Neural cell (in vitro differentiated cells): Measurements from ENCODE around the gene KCNS3. TPM values are rescaled to one million over a fixed set of nuclear protein-coding genes. Genes with fewer than 3 reads are reported as not detected.

ENCODE experiments used
- H2AFZ ChIP-seq: fragments of 200-600, 300-800 bp; sonication (generic), shearing (Covaris generic); 2 replicates; pipeline ENCODE4 v1.6.0; 2014; ENCODE audit warnings: low read depth, mild to moderate bottlenecking, antibody characterized with exemption, low read length, moderate library complexity
- H3F3A ChIP-seq: fragments of 200-600 bp; shearing (Covaris generic); 2 replicates; pipeline ENCODE4 v1.6.1; 2016; ENCODE audit warnings: mild to moderate bottlenecking, moderate library complexity, mixed read lengths, antibody characterized with exemption, low read length; ENCODE audit not compliant: insufficient read depth, poor library complexity, severe bottlenecking
- H3K27ac ChIP-seq: fragments of 200-600, 300-800 bp; sonication (generic), shearing (Covaris generic); 2 replicates; pipeline ENCODE4 v1.5.1; 2014; ENCODE audit warnings: mild to moderate bottlenecking, low read length, moderate library complexity
- H3K27me3 ChIP-seq: fragments of 300-800, 200-600 bp; sonication (generic), shearing (Covaris generic); 2 replicates; pipeline ENCODE4 v1.6.0; 2014; ENCODE audit warnings: mild to moderate bottlenecking, low read depth, low read length, moderate library complexity; ENCODE audit not compliant: insufficient read depth
- H3K36me3 ChIP-seq: fragments of 300-800, 200-600 bp; sonication (generic), shearing (Covaris generic); 2 replicates; pipeline ENCODE4 v1.5.1; 2014; ENCODE audit warnings: mild to moderate bottlenecking, antibody characterized with exemption, low read length, moderate library complexity; ENCODE audit not compliant: insufficient read depth
- H3K4me2 ChIP-seq: fragments of 300-800, 200-600 bp; sonication (generic), shearing (Covaris generic); 2 replicates; pipeline ENCODE4 v1.6.0; 2014; ENCODE audit warnings: mild to moderate bottlenecking, low read length
- H3K4me3 ChIP-seq: fragments of 300-800, 200-600 bp; sonication (generic), shearing (Covaris generic); 2 replicates; pipeline ENCODE4 v1.5.1; 2014; ENCODE audit warnings: mild to moderate bottlenecking, low read length, moderate library complexity
- H3K79me2 ChIP-seq: fragments of 200-600 bp; shearing (Covaris generic); replicated peaks from 2 replicates; pipeline ENCODE4 v1.6.0; 2014; ENCODE audit warnings: mild to moderate bottlenecking, low read length, moderate library complexity; ENCODE audit not compliant: insufficient read depth
- H3K9ac ChIP-seq: fragments of 300-800, 200-600 bp; sonication (generic), shearing (Covaris generic); 2 replicates; pipeline ENCODE4 v1.6.1; 2016; ENCODE audit warnings: mild to moderate bottlenecking, low read length, mixed read lengths
- H3K9me2 ChIP-seq: fragments of 200-600 bp; shearing (Covaris generic); 2 replicates; pipeline ENCODE4 v1.6.1; 2016; ENCODE audit warnings: mild to moderate bottlenecking, low read length, mixed read lengths; ENCODE audit not compliant: insufficient read depth
- H3K9me3 ChIP-seq: fragments of 200-600, 300-800 bp; sonication (generic), shearing (Covaris generic); 2 replicates; pipeline ENCODE4 v1.6.1; 2016; ENCODE audit warnings: mild to moderate bottlenecking, mixed run types, low read length, moderate library complexity, mixed read lengths
- H4K20me1 ChIP-seq: fragments of 200-600 bp; shearing (Covaris generic); 2 replicates; pipeline ENCODE4 v1.6.1; 2016; ENCODE audit warnings: mild to moderate bottlenecking, mixed run types; ENCODE audit not compliant: insufficient read depth
- EP300 ChIP-seq: fragments of 450-650 bp; conservative IDR thresholded peaks from 2 replicates; pipeline ENCODE4 v1.6.1; 2014; ENCODE audit warnings: antibody characterized with exemption, mild to moderate bottlenecking, moderate library complexity; ENCODE audit not compliant: poor library complexity, severe bottlenecking
- EZH2 ChIP-seq: fragments of 200-600, 300-800 bp; shearing (Covaris generic), sonication (generic); IDR thresholded peaks from 2 replicates; pipeline ENCODE4 v1.6.1; 2014; ENCODE audit warnings: antibody characterized with exemption, low read length, borderline replicate concordance, mild to moderate bottlenecking; ENCODE audit not compliant: insufficient read depth, poor library complexity, severe bottlenecking
- MXI1 ChIP-seq: fragments of 450-650 bp; conservative IDR thresholded peaks from 2 replicates; pipeline ENCODE4 v1.6.1; 2014; ENCODE audit warnings: antibody characterized with exemption, mild to moderate bottlenecking; ENCODE audit not compliant: poor library complexity, severe bottlenecking
- POLR2AphosphoS5 ChIP-seq: IDR thresholded peaks from 2 replicates; pipeline ENCODE4 v1.6.1; 2012
- RAD21 ChIP-seq: fragments of 450-650 bp; conservative IDR thresholded peaks from 2 replicates; pipeline ENCODE4 v1.6.1; 2014; ENCODE audit warnings: antibody characterized with exemption, mild to moderate bottlenecking, moderate library complexity
- SMC3 ChIP-seq: fragments of 450-650 bp; conservative IDR thresholded peaks from 2 replicates; pipeline ENCODE4 v1.6.1; 2014; ENCODE audit warnings: antibody characterized with exemption, mild to moderate bottlenecking, moderate library complexity; ENCODE audit not compliant: poor library complexity
- TAF1 ChIP-seq: IDR thresholded peaks from 2 replicates; pipeline ENCODE4 v1.6.1; 2012; ENCODE audit warnings: low read depth
- polyA plus RNA-seq: library from polyadenylated mRNA; depleted of rRNA; stranded (reverse); fragments of >200 nt; gene quantifications from 2 replicates; pipeline ENCODE4 v1.2.3, GENCODE V29; 2014
- TF ChIP-seq, protein P1 (sequence below): fragments of 450-650 bp; IDR thresholded peaks from 2 replicates; pipeline ENCODE4 v1.5.1; 2014; ENCODE audit warnings: antibody characterized with exemption, mild to moderate bottlenecking, moderate library complexity; ENCODE audit not compliant: poor library complexity, severe bottlenecking
- TF ChIP-seq, protein P2 (sequence below): IDR thresholded peaks from 2 replicates; pipeline ENCODE4 v1.6.1; 2012; ENCODE audit warnings: borderline replicate concordance

The KCNS3 gene
- polyA plus RNA-seq, 1 donor from 2014 or later, result 0.15 TPM

DNA sequence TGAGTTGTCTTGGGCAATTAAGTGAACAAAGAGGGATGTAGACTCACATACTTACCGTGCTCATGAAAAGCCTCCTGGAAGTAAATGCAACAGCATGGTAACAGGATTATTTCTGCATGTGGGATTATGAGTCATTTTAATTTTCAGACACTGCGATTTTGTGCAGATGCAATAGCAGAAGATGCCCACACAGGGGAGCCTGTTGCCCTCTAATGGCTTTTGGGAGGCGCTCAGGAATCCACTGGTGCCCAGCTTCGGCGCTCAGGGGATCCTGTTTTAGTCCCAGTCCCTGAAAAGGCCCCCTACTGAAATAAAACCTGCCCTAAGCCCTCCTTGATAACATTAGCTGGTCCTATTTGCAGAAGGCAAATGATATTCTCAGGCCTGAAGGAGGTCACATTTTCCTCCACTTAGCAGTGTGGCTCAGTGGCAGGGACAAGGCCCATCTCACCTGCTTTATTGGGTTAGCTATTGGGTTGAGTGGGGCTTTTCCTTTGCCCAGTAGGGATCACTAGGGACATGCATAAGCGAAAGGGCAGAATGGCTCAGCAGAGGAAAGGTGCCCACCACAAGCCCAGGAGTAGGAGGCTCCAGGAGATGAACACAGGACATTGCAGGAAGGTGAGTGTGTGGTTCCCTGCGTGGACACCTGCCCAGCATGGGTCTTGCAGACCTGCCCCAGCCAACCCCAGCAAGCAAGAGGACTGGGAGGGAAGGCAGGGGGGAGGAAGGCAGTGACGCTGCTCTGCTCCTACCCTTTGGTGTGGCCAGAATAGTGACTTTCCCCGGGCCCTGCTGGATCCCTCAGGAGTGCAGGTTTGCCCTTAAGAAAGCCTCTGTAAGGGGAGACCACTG is 26.5 kb upstream of the KCNS3 start:
- no peak overlapping the region for H3K9ac ChIP-seq
- H3K4me2 ChIP-seq, result no peak overlapping the region
- H3K9me2 ChIP-seq, result no peaks in the 10 kb centered on the region
- H3K9me3 ChIP-seq, result no peaks in the 10 kb centered on the region
- TF ChIP-seq, protein P1, sequence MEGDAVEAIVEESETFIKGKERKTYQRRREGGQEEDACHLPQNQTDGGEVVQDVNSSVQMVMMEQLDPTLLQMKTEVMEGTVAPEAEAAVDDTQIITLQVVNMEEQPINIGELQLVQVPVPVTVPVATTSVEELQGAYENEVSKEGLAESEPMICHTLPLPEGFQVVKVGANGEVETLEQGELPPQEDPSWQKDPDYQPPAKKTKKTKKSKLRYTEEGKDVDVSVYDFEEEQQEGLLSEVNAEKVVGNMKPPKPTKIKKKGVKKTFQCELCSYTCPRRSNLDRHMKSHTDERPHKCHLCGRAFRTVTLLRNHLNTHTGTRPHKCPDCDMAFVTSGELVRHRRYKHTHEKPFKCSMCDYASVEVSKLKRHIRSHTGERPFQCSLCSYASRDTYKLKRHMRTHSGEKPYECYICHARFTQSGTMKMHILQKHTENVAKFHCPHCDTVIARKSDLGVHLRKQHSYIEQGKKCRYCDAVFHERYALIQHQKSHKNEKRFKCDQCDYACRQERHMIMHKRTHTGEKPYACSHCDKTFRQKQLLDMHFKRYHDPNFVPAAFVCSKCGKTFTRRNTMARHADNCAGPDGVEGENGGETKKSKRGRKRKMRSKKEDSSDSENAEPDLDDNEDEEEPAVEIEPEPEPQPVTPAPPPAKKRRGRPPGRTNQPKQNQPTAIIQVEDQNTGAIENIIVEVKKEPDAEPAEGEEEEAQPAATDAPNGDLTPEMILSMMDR, result peak; percentile 93
- TF ChIP-seq SMC3, result peak; percentile 97
- peak; percentile 94 for TF ChIP-seq RAD21
- no peak for TF ChIP-seq TAF1
- no peak for TF ChIP-seq POLR2AphosphoS5
- no peak for TF ChIP-seq EZH2
- no peak overlapping the region for H3K4me3 ChIP-seq
- no peak overlapping the region for H2AFZ ChIP-seq
- H3F3A ChIP-seq, result no peaks in the 10 kb centered on the region
- no peaks in the 10 kb centered on the region for H3K36me3 ChIP-seq
- no peaks in the 10 kb centered on the region for H3K27me3 ChIP-seq
- no peaks in the 10 kb centered on the region for H4K20me1 ChIP-seq
- H3K27ac ChIP-seq, result no peak overlapping the region
- no peaks in the 10 kb centered on the region for H3K79me2 ChIP-seq

DNA sequence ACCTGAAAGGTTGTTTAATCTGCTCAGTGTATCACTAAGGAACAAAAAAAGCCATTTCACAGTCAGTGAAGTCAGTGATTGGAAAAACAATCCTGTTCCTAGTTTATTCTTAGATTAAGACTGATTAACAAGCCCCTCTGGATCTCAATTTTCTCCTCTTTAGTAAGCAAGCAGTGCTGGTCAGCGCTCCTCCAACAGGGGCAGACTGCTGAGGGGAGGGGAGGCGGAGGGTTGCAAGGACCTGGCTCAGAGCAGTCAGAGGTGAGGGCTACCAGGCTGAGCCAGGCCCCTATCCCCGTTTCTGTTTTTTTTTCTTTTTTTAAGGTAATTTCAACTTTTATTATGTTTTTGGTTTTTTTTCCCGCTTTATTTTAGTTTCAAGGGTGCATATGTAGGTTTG is 24.7 kb upstream of the KCNS3 start:
- H4K20me1 ChIP-seq, result no peaks in the 10 kb centered on the region
- no peak overlapping the region for H2AFZ ChIP-seq
- H3K4me2 ChIP-seq, result no peak overlapping the region
- TF ChIP-seq RAD21, result no peak
- TF ChIP-seq POLR2AphosphoS5, result no peak
- no peak for TF ChIP-seq TAF1
- no peak for TF ChIP-seq SMC3
- TF ChIP-seq, protein P2, sequence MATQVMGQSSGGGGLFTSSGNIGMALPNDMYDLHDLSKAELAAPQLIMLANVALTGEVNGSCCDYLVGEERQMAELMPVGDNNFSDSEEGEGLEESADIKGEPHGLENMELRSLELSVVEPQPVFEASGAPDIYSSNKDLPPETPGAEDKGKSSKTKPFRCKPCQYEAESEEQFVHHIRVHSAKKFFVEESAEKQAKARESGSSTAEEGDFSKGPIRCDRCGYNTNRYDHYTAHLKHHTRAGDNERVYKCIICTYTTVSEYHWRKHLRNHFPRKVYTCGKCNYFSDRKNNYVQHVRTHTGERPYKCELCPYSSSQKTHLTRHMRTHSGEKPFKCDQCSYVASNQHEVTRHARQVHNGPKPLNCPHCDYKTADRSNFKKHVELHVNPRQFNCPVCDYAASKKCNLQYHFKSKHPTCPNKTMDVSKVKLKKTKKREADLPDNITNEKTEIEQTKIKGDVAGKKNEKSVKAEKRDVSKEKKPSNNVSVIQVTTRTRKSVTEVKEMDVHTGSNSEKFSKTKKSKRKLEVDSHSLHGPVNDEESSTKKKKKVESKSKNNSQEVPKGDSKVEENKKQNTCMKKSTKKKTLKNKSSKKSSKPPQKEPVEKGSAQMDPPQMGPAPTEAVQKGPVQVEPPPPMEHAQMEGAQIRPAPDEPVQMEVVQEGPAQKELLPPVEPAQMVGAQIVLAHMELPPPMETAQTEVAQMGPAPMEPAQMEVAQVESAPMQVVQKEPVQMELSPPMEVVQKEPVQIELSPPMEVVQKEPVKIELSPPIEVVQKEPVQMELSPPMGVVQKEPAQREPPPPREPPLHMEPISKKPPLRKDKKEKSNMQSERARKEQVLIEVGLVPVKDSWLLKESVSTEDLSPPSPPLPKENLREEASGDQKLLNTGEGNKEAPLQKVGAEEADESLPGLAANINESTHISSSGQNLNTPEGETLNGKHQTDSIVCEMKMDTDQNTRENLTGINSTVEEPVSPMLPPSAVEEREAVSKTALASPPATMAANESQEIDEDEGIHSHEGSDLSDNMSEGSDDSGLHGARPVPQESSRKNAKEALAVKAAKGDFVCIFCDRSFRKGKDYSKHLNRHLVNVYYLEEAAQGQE, result no peak
- no peak for TF ChIP-seq MXI1
- no peak for TF ChIP-seq EZH2
- TF ChIP-seq, protein P1, result no peak
- TF ChIP-seq EP300, result no peak
- H3K9me3 ChIP-seq, result no peaks in the 10 kb centered on the region
- H3K9me2 ChIP-seq, result no peaks in the 10 kb centered on the region
- H3K4me3 ChIP-seq, result no peak overlapping the region
- no peaks in the 10 kb centered on the region for H3K79me2 ChIP-seq
- H3K27me3 ChIP-seq, result no peaks in the 10 kb centered on the region
- H3K9ac ChIP-seq, result no peak overlapping the region
- H3K27ac ChIP-seq, result no peak overlapping the region
- no peaks in the 10 kb centered on the region for H3F3A ChIP-seq
- no peaks in the 10 kb centered on the region for H3K36me3 ChIP-seq
